Activated naive CD8-positive, alpha-beta T cell (primary cell): Measurements from ENCODE around the gene RIN1.
"Not testable (repeated sequence)": the region's sequence is repeated elsewhere in the genome, so short reads cannot be mapped to it uniquely, and the experiment has no call there.

Source experiments
- H3K27ac Mint-ChIP-seq: one replicate; pipeline ENCODE4 v1.8.0; 2021; ENCODE audit warnings: mixed read lengths
- H3K27me3 Mint-ChIP-seq: one replicate; pipeline ENCODE4 v1.8.0; 2021; ENCODE audit warnings: mixed read lengths
- H3K36me3 Mint-ChIP-seq: one replicate; pipeline ENCODE4 v1.8.0; 2021; ENCODE audit warnings: mixed read lengths
- H3K4me1 Mint-ChIP-seq: one replicate; pipeline ENCODE4 v1.8.0; 2021; ENCODE audit warnings: low read depth, mixed read lengths
- H3K4me3 Mint-ChIP-seq: one replicate; pipeline ENCODE4 v1.8.0; 2021; ENCODE audit warnings: mild to moderate bottlenecking, mixed read lengths
- H3K9me3 Mint-ChIP-seq: one replicate; pipeline ENCODE4 v1.8.0; 2021; ENCODE audit warnings: low read depth, mixed read lengths

The RIN1 gene, protein sequence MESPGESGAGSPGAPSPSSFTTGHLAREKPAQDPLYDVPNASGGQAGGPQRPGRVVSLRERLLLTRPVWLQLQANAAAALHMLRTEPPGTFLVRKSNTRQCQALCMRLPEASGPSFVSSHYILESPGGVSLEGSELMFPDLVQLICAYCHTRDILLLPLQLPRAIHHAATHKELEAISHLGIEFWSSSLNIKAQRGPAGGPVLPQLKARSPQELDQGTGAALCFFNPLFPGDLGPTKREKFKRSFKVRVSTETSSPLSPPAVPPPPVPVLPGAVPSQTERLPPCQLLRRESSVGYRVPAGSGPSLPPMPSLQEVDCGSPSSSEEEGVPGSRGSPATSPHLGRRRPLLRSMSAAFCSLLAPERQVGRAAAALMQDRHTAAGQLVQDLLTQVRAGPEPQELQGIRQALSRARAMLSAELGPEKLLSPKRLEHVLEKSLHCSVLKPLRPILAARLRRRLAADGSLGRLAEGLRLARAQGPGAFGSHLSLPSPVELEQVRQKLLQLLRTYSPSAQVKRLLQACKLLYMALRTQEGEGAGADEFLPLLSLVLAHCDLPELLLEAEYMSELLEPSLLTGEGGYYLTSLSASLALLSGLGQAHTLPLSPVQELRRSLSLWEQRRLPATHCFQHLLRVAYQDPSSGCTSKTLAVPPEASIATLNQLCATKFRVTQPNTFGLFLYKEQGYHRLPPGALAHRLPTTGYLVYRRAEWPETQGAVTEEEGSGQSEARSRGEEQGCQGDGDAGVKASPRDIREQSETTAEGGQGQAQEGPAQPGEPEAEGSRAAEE

DNA sequence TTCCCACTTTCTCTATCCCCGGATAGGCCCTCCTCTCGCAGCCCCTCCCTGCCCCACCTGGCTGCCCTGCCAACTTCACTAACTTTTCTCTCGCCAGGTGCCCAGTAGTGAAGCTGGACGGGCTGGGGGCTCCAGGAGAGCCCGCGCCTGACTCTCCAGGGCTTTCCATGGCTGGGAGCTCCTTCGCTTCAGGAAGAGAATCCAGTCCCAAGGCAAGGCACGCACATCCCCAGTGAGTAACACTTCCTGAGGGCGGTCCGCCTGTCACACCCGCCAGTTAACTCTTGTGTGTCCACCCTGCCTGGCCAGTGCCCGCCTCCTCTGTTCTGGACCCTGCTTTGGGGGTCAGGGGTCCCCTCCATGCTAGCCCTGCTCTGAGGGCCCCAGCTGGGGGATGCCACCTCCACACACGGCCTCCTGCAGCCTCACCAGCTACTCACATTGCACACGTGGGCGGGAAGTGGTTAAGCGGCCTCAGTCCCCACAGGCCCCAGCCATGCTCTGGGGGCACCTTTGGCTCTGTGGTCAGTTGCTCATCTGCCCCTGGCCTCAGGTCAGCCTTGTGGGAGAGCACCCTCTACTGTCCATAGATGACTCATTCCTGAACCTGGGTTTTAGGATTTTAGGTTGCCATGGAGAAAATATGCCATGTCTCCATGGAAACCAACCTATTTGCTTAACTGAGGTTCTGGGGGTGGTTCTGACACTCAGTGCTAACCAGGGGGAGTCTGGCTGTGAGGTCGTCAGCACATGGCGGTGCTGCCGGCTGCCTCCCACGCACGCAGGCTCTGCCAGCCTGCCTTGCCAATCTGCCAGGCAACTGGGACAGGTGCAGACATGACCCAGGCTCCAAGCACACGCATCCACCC, at the start of gene RIN1:
TSS of gene RIN1 (minus strand) at position 201 of the 869 bp plus-strand sequence. CDS start at position 169, 32 bp downstream.
- no peaks in the 10 kb centered on the region for H3K9me3 Mint-ChIP-seq
- peaks cover 28% of the 10 kb centered on the region for H3K4me1 Mint-ChIP-seq
- peak within 1 kb of the TSS; percentile 85 for H3K27ac Mint-ChIP-seq
- no peaks in the 10 kb centered on the region for H3K27me3 Mint-ChIP-seq
- H3K4me3 Mint-ChIP-seq = peak within 1 kb of the TSS; percentile 87
- peaks cover 2% of the 10 kb centered on the region for H3K36me3 Mint-ChIP-seq

DNA sequence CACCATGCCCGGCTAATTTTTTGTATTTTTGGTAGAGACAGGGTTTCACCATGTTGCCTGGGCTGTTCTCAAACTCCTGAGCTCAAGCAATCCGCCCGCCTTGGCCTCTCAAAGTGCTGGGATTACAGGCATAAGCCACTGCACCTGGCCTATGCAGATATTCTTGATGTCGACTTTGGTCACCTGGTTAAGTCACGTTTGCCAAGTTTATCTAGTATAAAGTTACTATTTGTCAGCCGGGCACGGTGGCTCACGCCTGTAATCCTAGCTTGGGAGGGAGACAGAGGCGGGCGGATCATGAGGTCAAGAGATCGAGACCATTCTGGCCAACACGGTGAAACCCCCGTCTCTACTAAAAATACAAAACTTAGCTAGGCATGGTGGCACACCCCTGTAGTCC, 48.1 kb upstream of the RIN1 start:
- not testable (repeated sequence) for H3K36me3 Mint-ChIP-seq, H3K9me3 Mint-ChIP-seq, H3K4me1 Mint-ChIP-seq, H3K27ac Mint-ChIP-seq, H3K27me3 Mint-ChIP-seq, H3K4me3 Mint-ChIP-seq

DNA sequence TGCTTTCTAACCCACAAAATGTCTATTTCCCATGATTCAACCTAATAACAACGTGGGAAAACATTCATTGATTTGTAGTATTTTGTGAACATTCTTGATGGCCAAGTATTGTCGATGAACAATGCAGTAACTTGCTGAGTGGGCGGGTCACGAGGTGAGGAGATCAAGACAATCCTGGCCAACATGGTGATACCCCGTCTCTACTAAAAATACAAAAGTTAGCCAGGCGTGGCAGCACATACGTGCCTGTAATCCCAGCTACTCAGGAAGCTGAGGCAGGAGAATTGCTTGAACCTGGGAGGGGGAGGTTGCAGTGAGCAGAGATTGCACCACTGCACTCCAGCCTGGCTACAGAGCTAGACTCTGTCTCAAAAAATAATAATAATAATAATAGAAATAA, 44.0 kb upstream of the RIN1 start:
- H3K4me3 Mint-ChIP-seq, H3K27ac Mint-ChIP-seq, H3K9me3 Mint-ChIP-seq, H3K36me3 Mint-ChIP-seq, H3K27me3 Mint-ChIP-seq, H3K4me1 Mint-ChIP-seq: not testable (repeated sequence)

DNA sequence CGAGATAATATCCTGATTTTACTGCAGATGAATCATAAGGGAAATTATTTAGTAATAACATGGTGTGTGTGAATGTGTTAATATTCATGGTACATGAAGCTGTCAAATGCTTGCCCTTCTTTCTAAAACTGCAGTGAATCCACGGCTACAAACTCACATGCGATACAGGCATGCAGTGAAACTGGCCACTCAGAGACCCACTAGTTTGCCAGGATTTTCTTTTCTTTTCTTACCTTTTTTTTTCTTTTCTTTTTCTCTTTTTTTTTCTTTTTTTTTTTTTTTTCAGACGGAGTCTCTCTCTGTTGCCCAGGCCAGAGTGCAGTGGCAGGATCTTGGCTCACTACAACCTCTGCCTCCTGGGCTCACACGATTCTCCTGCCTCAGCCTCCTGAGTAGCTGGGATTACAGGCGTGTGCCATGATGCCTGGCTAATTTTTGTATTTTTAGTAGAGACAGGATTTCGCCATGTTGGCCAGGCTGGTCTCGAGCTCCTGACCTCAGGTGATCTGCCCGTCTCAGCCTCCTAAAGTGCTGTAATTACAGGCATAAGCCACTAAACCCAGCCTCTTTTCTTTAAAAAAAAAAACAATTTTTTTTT, 37.6 kb upstream of the RIN1 start:
- H3K9me3 Mint-ChIP-seq, H3K27me3 Mint-ChIP-seq, H3K36me3 Mint-ChIP-seq, H3K27ac Mint-ChIP-seq: not testable (repeated sequence)
- Mint-ChIP-seq H3K4me1 (peaks cover 11% of the 10 kb centered on the region), H3K4me3 (peak overlapping the region; percentile 38)

DNA sequence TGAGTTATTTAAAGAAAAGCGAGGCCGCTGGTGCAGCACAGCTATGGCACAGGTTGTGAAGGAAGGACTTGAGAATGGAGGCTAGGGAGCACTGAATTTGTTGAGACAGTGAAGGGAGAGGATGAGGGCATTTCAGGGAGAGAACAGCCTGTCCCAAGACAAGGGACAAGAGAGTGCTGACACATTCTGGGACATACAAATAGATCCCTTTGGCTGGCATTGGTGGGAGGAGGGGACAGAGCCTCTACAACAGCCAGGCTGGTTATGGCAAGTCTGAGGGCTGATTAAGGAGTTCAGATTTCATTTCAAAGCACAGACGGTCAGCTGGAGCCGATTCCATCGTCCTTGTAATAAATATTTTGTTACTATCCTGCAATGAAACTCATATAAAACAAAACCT, 37.0 kb upstream of the RIN1 start:
- peaks cover 11% of the 10 kb centered on the region for H3K4me1 Mint-ChIP-seq
- H3K27ac Mint-ChIP-seq = no peak overlapping the region
- H3K4me3 Mint-ChIP-seq = peak overlapping the region; percentile 38

DNA sequence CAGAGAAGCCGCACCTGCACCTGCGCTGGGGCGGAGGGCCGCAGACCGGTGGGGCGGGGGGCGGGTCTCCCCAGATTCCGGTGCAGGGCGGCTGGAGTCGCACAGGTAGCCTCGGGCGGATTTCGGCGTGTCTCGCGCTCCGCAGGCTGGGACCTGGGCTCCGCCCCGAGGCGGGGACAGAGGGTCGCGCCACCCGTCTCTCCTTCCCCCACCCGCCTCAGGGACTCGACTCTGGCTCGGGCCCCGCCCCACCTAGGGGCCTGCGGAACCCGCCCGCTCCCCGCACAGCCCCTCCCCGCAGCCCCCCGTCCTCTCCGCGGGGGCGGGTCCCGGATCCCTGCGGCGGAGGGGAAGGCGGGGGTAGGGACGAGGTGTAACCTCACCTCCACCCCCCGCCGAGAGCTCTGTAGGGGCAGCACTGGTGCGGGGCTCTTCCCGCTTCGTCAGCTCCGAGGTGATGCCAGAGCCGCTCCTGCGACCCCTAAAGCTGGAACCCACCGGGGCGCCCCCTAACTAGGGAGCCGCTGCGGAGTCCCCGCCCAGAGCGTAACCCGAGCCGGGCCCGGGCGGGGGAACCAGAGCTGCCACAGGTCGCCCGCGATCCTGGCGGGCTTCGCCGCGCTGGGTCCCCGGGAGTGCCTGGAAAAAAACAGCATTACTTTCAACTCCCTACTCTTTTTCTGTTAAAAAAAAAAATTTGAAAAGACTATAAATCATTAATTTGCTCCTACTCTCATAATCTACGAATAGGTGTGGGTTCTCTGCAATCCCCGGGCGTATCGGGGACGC, 35.6 kb upstream of the RIN1 start, which contains the start of gene SLC29A2:
TSS of gene SLC29A2 (minus strand) at position 134 of the 789 bp plus-strand sequence. CDS start 169 bp downstream, outside the sequence.
- peak within 1 kb of the TSS; percentile 90 for H3K4me3 Mint-ChIP-seq
- H3K27me3 Mint-ChIP-seq = no peaks in the 10 kb centered on the region
- peaks cover 11% of the 10 kb centered on the region for H3K4me1 Mint-ChIP-seq
- H3K9me3 Mint-ChIP-seq = no peaks in the 10 kb centered on the region
- no peaks in the 10 kb centered on the region for H3K36me3 Mint-ChIP-seq
- H3K27ac Mint-ChIP-seq = peak within 1 kb of the TSS; percentile 84

More for the DNA sequence above, 37.0 kb upstream of the RIN1 start:
- Mint-ChIP-seq H3K27me3 (peaks cover 2% of the 10 kb centered on the region), H3K36me3 (no peaks in the 10 kb centered on the region), H3K9me3 (no peaks in the 10 kb centered on the region)

DNA sequence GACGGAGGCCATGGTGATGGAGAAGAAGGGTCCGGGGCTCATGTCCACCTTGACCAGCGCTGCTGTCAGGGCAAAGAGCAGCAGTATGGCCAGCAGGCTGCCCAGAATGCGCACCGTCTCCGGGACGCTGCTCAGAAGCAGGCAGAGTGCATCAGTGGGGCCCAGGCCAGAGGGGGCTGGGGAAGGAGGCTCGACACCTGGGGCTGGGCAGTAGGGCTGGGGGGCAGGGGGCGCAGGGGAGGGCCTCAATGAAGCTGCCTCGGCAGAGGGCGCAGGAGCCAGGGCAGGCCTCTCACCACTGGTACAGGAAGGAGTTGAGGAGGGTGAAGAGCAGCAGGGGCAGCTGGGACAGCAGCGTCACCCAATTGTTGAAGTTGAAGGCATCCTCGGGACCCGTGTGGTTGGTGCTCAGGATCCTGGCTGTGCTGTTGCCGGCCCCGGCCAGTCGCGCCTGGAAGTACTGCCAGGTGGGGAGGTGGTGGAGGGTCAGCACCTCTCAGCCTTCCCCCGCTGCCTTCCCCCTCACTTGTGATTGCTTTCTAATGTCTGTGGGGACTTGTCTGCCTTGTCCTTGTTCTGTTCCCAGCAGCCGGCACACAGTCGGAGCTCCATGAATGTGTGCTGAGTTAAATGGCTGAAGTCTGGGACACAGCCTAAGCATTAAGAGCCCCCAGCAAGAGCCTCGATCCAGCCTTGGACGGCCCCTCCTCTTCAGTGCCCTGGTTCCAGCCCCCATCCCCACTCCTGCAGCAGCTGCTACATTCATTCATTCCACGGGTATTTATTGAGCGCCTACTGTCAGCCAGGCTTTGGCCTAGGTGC, 33.0 kb upstream of the RIN1 start:
- no peaks in the 10 kb centered on the region for H3K27me3 Mint-ChIP-seq
- no peaks in the 10 kb centered on the region for H3K36me3 Mint-ChIP-seq
- H3K4me1 Mint-ChIP-seq = peaks cover 11% of the 10 kb centered on the region
- no peaks in the 10 kb centered on the region for H3K9me3 Mint-ChIP-seq
- H3K4me3 Mint-ChIP-seq = peak overlapping the region; percentile 84
- no peak overlapping the region for H3K27ac Mint-ChIP-seq

DNA sequence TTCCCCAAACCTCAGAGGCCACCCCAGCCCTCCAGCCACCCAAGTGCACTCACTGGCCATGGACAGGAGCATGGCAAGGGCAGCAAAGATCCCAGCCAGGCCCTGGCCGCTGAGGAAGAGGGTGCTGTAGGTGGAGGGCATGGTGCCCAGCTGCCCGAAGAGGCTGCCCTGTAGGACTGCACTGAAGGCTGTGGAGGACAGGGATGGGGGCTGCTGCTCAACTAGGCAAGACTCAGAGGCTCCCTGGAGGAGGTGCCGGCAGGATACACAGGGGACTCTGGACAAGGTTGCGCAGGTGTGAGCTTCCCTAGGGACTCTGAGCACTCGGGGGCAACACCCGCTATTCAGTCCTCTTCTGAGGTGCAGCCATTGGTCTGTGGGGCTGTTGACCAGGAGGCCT, 32.2 kb upstream of the RIN1 start:
- Mint-ChIP-seq H3K27ac (no peak overlapping the region), H3K27me3 (no peaks in the 10 kb centered on the region), H3K4me3 (no peak overlapping the region), H3K9me3 (no peaks in the 10 kb centered on the region), H3K4me1 (peaks cover 11% of the 10 kb centered on the region), H3K36me3 (no peaks in the 10 kb centered on the region)

DNA sequence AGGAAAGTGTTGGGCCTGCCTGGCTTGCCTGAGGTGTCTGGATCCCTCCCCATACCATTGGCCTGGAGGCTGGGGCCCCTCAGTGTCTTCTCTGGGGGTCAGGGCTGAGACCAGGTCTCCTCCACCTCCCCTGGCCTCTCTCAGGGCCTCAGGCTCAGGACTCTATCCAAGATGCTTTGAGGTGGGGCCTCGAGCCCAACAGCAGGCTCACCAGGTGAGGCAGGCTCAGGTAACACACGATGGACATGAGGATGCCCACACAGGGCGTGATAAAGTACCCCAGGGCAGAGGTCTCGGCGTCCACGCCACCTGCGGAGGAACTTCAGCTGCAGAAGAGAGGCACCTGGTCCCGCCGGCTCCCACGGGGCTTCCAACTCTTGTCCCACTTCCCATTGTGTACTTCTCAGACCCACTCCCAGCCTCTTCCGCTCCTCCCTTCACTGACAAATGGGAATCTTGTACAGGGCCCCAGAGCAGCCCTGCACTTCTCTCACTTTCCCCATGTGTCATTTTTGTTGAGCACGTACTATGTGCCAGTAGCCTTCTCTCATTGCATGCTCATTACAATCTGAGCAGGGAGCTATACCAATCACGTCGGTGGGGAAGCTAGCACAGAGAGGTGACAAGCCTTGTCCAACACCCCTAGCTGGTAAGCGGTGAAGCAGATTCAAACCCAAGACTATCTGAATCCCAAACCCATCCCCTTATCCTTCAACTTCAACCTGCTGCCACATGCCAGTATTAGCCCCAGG, 31.5 kb upstream of the RIN1 start:
- Mint-ChIP-seq H3K36me3 (no peaks in the 10 kb centered on the region), H3K27me3 (no peaks in the 10 kb centered on the region), H3K27ac (no peak overlapping the region), H3K4me1 (peaks cover 11% of the 10 kb centered on the region), H3K9me3 (no peaks in the 10 kb centered on the region), H3K4me3 (no peak overlapping the region)

DNA sequence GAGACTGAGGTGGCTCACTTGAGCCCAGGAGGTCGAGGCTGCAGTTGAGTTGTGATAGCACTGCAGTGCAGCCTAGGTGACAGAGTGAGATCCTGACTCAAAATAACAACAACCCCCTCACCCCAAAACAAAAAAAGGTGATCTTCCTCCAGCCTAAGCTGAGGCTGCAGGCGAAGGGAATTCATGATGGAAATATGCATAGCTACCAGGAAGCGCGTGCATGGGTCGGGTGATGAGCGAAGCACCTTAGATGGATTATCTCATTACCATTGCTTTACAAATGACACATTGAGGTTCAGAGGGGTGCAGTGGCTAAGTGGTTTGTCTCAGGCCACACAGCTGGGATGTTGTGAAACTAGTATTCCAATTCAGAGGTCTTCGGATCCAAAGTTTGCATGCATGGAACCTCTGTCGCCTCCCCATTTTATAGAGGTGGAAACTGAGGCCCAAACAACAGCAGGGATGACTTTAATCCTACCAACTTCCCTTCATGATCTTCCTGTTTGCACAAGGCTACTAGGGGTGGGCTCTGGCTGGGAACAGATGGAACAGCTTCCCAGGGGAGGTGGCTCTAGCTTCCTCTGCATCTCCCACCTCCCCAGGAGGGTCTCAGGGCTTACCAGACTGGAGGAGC, 30.7 kb upstream of the RIN1 start:
- Mint-ChIP-seq H3K4me3 (no peak overlapping the region), H3K27me3 (no peaks in the 10 kb centered on the region), H3K27ac (no peak overlapping the region), H3K36me3 (no peaks in the 10 kb centered on the region), H3K4me1 (peaks cover 8% of the 10 kb centered on the region), H3K9me3 (no peaks in the 10 kb centered on the region)

DNA sequence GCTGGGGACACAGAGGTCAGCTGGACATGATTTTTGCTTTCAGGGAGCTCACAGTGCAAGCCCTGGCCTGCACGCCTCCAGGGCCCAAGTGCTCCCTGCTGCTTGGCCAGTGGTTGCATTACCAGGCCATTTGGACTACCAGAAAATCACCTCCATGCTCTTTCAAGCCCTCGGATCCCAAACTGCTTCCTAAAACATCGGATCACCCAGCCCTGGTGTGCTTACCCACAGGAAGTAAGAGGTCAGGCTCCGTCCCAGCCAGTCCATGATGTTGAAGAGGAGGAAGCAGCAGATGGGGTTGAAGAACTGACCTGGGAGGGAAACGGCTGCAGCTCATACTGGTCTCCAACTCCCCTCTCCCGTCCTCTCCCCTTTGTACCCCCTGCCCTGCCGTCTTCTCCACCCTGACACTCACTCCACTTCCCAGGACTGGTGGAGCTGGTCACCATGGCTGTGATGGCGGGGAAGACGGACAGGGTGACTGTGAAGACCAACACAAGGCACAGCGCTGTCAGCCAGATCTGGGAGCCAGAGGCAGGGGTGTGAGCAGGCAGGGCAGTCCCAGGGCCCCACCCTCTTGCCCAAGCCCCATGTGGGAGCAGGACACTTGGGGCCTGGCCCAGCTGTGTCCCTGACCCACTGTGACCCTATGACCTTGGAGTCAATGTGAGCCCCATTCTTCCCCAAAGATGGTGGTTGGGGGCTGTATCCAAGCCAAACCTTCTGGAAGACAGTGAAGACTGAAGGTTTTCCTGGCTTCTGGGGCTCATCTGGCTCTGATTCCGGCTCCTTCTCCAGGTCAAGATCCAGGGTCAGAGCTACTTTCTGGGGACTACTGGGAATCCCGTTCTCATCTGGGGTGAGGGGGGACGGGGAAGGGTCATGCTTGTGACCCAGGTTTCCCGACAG, 29.7 kb upstream of the RIN1 start:
- Mint-ChIP-seq H3K4me1 (peaks cover 7% of the 10 kb centered on the region), H3K4me3 (no peak overlapping the region), H3K36me3 (no peaks in the 10 kb centered on the region), H3K27ac (no peak overlapping the region), H3K9me3 (no peaks in the 10 kb centered on the region), H3K27me3 (no peaks in the 10 kb centered on the region)

DNA sequence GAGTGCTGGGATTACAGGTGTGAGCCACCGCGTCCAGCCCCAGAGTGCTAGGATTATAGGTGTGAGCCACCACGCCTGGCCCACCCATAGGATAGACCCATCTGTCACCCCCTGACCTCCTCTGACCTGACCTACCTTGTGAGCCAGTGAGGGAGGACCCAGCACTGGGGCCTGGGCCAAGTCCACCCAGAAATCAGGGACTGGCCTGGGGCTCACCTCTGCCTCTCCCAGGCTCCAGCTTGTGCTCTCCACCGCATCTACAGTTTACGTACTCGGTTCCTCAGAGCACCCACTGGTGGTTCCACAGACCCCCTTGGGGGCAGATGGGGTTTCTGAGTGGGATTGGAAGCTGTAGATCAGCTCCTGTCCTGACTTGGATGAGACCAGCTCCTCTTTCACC, 28.9 kb upstream of the RIN1 start:
- Mint-ChIP-seq H3K9me3 (no peaks in the 10 kb centered on the region), H3K27me3 (no peaks in the 10 kb centered on the region), H3K4me1 (peaks cover 2% of the 10 kb centered on the region), H3K4me3 (no peak overlapping the region), H3K27ac (no peak overlapping the region), H3K36me3 (no peaks in the 10 kb centered on the region)
